ENCODE data around the gene PRPF38B.
A peak's percentile ranks its signal among the peaks of the same experiment; 100 is the strongest.
"Not testable (repeated sequence)": the region's sequence is repeated elsewhere in the genome, so short reads cannot be mapped to it uniquely, and the experiment has no call there.

PRPF38B gene

GRCh38 chr1:108679586-108680213, 12.4 kb upstream of the PRPF38B start:
- DNase-seq (ENCODE audit: low read depth in 2 of 2) = no peak

GRCh38 chr1:108681701-108682100, 10.4 kb upstream of the PRPF38B start:
- DNase-seq (ENCODE audit: low read depth in 2 of 2) = not testable (repeated sequence)

GRCh38 chr1:108685529-108685928, 6.6 kb upstream of the PRPF38B start:
- DNase-seq (ENCODE audit: low read depth in 2 of 2) = no peak

- DNase-seq (ENCODE audit: low read depth in 2 of 2) = no peak
These were observed 5.3 kb upstream of the PRPF38B start for GRCh38 chr1:108686614-108687313.

- no peak for DNase-seq (ENCODE audit: low read depth in 2 of 2)
These were observed 775 bp upstream of the PRPF38B start for GRCh38 chr1:108691128-108691941.

- peak; percentile 63 to 66 for DNase-seq (ENCODE audit: low read depth in 2 of 2)
These were observed 880 bp downstream of the PRPF38B start for GRCh38 chr1:108692724-108693655.

GRCh38 chr1:108695535-108695934, 3.4 kb downstream of the PRPF38B start:
- no peak for DNase-seq (ENCODE audit: low read depth in 2 of 2)

- DNase-seq (ENCODE audit: low read depth in 2 of 2) = no peak
These were observed 7.5 kb downstream of the PRPF38B start for GRCh38 chr1:108699375-108700332.

GRCh38 chr1:108701176-108701849, 9.2 kb downstream of the PRPF38B start:
- DNase-seq (ENCODE audit: low read depth in 2 of 2) = no peak

GRCh38 chr1:108702109-108702508, 10.0 kb downstream of the PRPF38B start:
- not testable (repeated sequence) for DNase-seq (ENCODE audit: low read depth in 2 of 2)

- no peak for DNase-seq (ENCODE audit: low read depth in 2 of 2)
These were observed 11.8 kb downstream of the PRPF38B start for GRCh38 chr1:108703939-108704338.

GRCh38 chr1:108704496-108704895, 12.4 kb downstream of the PRPF38B start:
- no peak for DNase-seq (ENCODE audit: low read depth in 2 of 2)

- DNase-seq (ENCODE audit: low read depth in 2 of 2) = no peak
These were observed 14.5 kb downstream of the PRPF38B start for GRCh38 chr1:108706643-108707042.

- peak; percentile 44 to 49 for DNase-seq (ENCODE audit: low read depth in 2 of 2)
These were observed 16.9 kb downstream of the PRPF38B start for GRCh38 chr1:108708691-108709660.

- DNase-seq (ENCODE audit: low read depth in 2 of 2) = no peak
These were observed 20.6 kb downstream of the PRPF38B start, which contains the start of gene FNDC7 for GRCh38 chr1:108712606-108713150. Gene FNDC7, plus strand, starts transcription at chr1:108712908. Its CDS starts 26 bp downstream, at chr1:108712934.

- no peak for DNase-seq (ENCODE audit: low read depth in 2 of 2)
These were observed 23.8 kb downstream of the PRPF38B start for GRCh38 chr1:108715932-108716331.

- DNase-seq (ENCODE audit: low read depth in 2 of 2) = no peak
These were observed 24.5 kb downstream of the PRPF38B start for GRCh38 chr1:108716437-108717230.
